ENCODE data around the gene TTC5. TPM values are rescaled to one million over a fixed set of nuclear protein-coding genes. Genes with fewer than 3 reads are reported as not detected.
A peak's percentile ranks its signal among the peaks of the same experiment; 100 is the strongest.
"Not testable (repeated sequence)": the region's sequence is repeated elsewhere in the genome, so short reads cannot be mapped to it uniquely, and the experiment has no call there.

Gene TTC5
- polyA plus RNA-seq, 3 donors = 6.2 to 18.4 (median 17.3) TPM

DNA sequence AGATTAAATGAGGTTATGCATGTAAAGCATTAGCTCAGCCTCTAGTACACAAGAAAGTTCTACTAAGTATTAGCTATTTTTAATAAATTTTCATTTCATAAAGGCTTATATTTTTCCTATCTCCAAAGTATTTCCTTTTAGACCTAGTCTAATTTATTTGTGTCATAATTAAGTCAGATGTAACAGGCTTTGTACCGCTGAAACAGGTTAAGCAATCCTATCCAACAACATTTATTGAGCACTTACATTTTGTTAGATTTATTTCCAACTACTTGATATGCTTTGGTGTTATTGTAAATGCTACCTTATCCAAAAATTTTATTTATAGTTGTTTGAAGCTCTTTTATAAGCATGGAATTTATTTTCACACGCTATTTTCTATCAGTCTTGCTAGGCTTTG lies 35.9 kb upstream of the TTC5 start:
- H3K4me3 Mint-ChIP-seq = no peak overlapping the region
- Histone ChIP-seq H2AFZ (ENCODE audit: insufficient read depth, low read depth, low read length, poor library complexity, severe bottlenecking) (peak overlapping the region; percentile 95), H3K4me2 (replicated peaks; ENCODE audit: extremely low read depth, low read length, poor library complexity, severe bottlenecking) (peak overlapping the region; percentile 76), H3K27me3 (ENCODE audit: control insufficient read depth in 2 of 2, insufficient read depth in 2 of 2, low read length in 2 of 2) (no peaks in the 10 kb centered on the region), H3K9ac (ENCODE audit: insufficient read depth, low read length, poor library complexity, severe bottlenecking) (no peak overlapping the region), H3K79me2 (ENCODE audit: insufficient read depth, low read length) (peaks cover 12% of the 10 kb centered on the region), H3K4me1 (ENCODE audit: control insufficient read depth in 1 of 2, insufficient read depth in 2 of 2, low read length in 2 of 2) (peaks cover 11 to 14% of the 10 kb centered on the region in 2 donors), H3K4me3 (replicated peaks in 1 of 3; ENCODE audit: low read depth in 2 of 3, low read length in 3 of 3) (no peak overlapping the region), H4K20me1 (ENCODE audit: insufficient read depth, low read length) (no peaks in the 10 kb centered on the region), H3K27ac (ENCODE audit: low read depth in 1 of 2, low read length in 2 of 2) (no peak overlapping the region), H3K36me3 (replicated peaks in 1 of 2; ENCODE audit: control insufficient read depth in 1 of 2, insufficient read depth in 2 of 2, low read length in 2 of 2) (peaks cover 2 to 8% of the 10 kb centered on the region in 2 donors), H3K9me3 (replicated peaks in 1 of 2; ENCODE audit: control insufficient read depth in 1 of 2, insufficient read depth in 1 of 2, low read length in 2 of 2) (no peaks in the 10 kb centered on the region)
- H3K27me3 Mint-ChIP-seq (ENCODE audit: low read depth in 3 of 3) = peaks cover 0 to 6% (median 5%) of the 10 kb centered on the region in 3 donors
- intact Hi-C loops (cut with micrococcal nuclease) = loop anchor here (2.0 to 10.0 kb wide), 4 partner anchors 13 to 341 kb away; partner anchors contain the start of genes APEX1 (in 2 of the 2), OSGEP (in 2 of the 2) and RNASE4 (in 1 of the 2)
- WGBS (ENCODE audit: insufficient coverage) = no CpG with 5 or more reads among the region's 2 CpGs
- peaks cover 0 to 10% of the 10 kb centered on the region in 2 donors for H3K36me3 Mint-ChIP-seq
- TF ChIP-seq, protein P1, sequence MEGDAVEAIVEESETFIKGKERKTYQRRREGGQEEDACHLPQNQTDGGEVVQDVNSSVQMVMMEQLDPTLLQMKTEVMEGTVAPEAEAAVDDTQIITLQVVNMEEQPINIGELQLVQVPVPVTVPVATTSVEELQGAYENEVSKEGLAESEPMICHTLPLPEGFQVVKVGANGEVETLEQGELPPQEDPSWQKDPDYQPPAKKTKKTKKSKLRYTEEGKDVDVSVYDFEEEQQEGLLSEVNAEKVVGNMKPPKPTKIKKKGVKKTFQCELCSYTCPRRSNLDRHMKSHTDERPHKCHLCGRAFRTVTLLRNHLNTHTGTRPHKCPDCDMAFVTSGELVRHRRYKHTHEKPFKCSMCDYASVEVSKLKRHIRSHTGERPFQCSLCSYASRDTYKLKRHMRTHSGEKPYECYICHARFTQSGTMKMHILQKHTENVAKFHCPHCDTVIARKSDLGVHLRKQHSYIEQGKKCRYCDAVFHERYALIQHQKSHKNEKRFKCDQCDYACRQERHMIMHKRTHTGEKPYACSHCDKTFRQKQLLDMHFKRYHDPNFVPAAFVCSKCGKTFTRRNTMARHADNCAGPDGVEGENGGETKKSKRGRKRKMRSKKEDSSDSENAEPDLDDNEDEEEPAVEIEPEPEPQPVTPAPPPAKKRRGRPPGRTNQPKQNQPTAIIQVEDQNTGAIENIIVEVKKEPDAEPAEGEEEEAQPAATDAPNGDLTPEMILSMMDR (IDR thresholded peaks at IDR 0.05) = no peak
- H3K4me1 Mint-ChIP-seq = peaks cover 9% of the 10 kb centered on the region
- no peak overlapping the region for H3K27ac Mint-ChIP-seq
- H3K9me3 Mint-ChIP-seq = peaks cover 0 to 2% (median 0%) of the 10 kb centered on the region in 7 donors
- DNase-seq = no peak

DNA sequence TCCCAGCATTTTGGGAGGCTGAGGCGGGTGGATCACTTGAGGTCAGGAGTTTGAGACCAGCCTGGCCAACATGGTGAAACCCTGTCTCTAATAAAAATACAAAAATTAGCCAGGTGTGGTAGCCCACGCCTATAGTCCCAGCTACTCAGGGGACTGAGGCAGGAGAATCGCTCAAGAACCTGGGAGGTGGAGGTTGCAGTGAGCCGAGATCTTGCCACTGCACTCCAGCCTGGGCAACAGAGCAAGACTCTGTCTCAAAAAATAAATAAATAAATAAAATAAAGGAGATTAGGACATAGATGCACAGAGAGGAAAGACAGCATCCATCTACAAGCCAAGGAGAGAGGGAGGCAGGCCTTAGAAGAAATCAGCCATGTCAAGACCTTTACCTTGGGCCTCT lies 35.3 kb upstream of the TTC5 start:
- not testable (repeated sequence) for H4K20me1 ChIP-seq (ENCODE audit: insufficient read depth, low read length); H3K9me3 Mint-ChIP-seq; H3K36me3 ChIP-seq (replicated peaks in 1 of 2; ENCODE audit: control insufficient read depth in 1 of 2, insufficient read depth in 2 of 2, low read length in 2 of 2); H3K4me3 ChIP-seq (replicated peaks in 1 of 3; ENCODE audit: low read depth in 2 of 3, low read length in 3 of 3); H3K27me3 Mint-ChIP-seq (ENCODE audit: low read depth in 3 of 3); H3K9me3 ChIP-seq (replicated peaks in 1 of 2; ENCODE audit: control insufficient read depth in 1 of 2, insufficient read depth in 1 of 2, low read length in 2 of 2); H3K27me3 ChIP-seq (ENCODE audit: control insufficient read depth in 2 of 2, insufficient read depth in 2 of 2, low read length in 2 of 2); H3K36me3 Mint-ChIP-seq; H3K27ac ChIP-seq (ENCODE audit: low read depth in 1 of 2, low read length in 2 of 2); H3K4me2 ChIP-seq (replicated peaks; ENCODE audit: extremely low read depth, low read length, poor library complexity, severe bottlenecking); H3K4me1 Mint-ChIP-seq; H3K9ac ChIP-seq (ENCODE audit: insufficient read depth, low read length, poor library complexity, severe bottlenecking); H3K27ac Mint-ChIP-seq; H2AFZ ChIP-seq (ENCODE audit: insufficient read depth, low read depth, low read length, poor library complexity, severe bottlenecking); DNase-seq; H3K4me3 Mint-ChIP-seq
- intact Hi-C loops (cut with micrococcal nuclease) = loop anchor here (5.0 to 10.0 kb wide), 3 partner anchors 114 to 341 kb away; partner anchors contain the start of genes APEX1 (in 2 of the 2), OSGEP (in 2 of the 2) and RNASE4 (in 1 of the 2)
- peaks cover 12% of the 10 kb centered on the region for H3K79me2 ChIP-seq (ENCODE audit: insufficient read depth, low read length)
- WGBS (ENCODE audit: insufficient coverage) = no CpG with 5 or more reads among the region's 4 CpGs
- H3K4me1 ChIP-seq (ENCODE audit: control insufficient read depth in 1 of 2, insufficient read depth in 2 of 2, low read length in 2 of 2) = peaks cover 11 to 14% of the 10 kb centered on the region in 2 donors
